GM19455 (cell line): ENCODE results near the gene STON1.
"Not testable (repeated sequence)": the region's sequence is repeated elsewhere in the genome, so short reads cannot be mapped to it uniquely, and the experiment has no call there.

Experiments used
- ATAC-seq: cut with Tn5 transposase; IDR thresholded peaks from one replicate; pipeline ENCODE4 v1.9.1; 2021; ENCODE audit not compliant: unreplicated experiment

STON1 gene

GRCh38 chr2:48530033-48530811, at the start of gene STON1:
STON1 (plus strand) TSS chr2:48530154; CDS start chr2:48580634, 50,480 bp downstream.
- no peak for ATAC-seq

GRCh38 chr2:48480526-48480925, 49.4 kb upstream of the STON1 start:
- ATAC-seq = no peak

- ATAC-seq = no peak
Observed at GRCh38 chr2:48482313-48482712, 47.6 kb upstream of the STON1 start.

- no peak for ATAC-seq
Observed at GRCh38 chr2:48482769-48483168, 47.2 kb upstream of the STON1 start.

GRCh38 chr2:48483506-48483905, 46.4 kb upstream of the STON1 start:
- ATAC-seq = no peak

GRCh38 chr2:48483916-48484315, 46.0 kb upstream of the STON1 start:
- ATAC-seq = no peak

GRCh38 chr2:48488545-48488944, 41.4 kb upstream of the STON1 start:
- ATAC-seq = no peak

GRCh38 chr2:48496849-48497248, 33.1 kb upstream of the STON1 start:
- no peak for ATAC-seq

- ATAC-seq = no peak
Observed at GRCh38 chr2:48504647-48505327, 25.2 kb upstream of the STON1 start.

GRCh38 chr2:48507111-48507510, 22.8 kb upstream of the STON1 start:
- ATAC-seq = no peak

GRCh38 chr2:48508461-48509124, 21.4 kb upstream of the STON1 start:
- no peak for ATAC-seq

GRCh38 chr2:48510329-48510728, 19.6 kb upstream of the STON1 start:
- ATAC-seq = no peak

GRCh38 chr2:48511849-48512470, 18.0 kb upstream of the STON1 start:
- ATAC-seq = no peak

- ATAC-seq = no peak
Observed at GRCh38 chr2:48512571-48512970, 17.4 kb upstream of the STON1 start.

GRCh38 chr2:48514348-48515003, 15.5 kb upstream of the STON1 start:
- ATAC-seq = no peak

- ATAC-seq = no peak
Observed at GRCh38 chr2:48515513-48515985, 14.4 kb upstream of the STON1 start.

- no peak for ATAC-seq
Observed at GRCh38 chr2:48519593-48519992, 10.4 kb upstream of the STON1 start.

GRCh38 chr2:48524756-48525155, 5.2 kb upstream of the STON1 start:
- ATAC-seq = not testable (repeated sequence)

GRCh38 chr2:48525269-48525943, 4.5 kb upstream of the STON1 start:
- no peak for ATAC-seq

GRCh38 chr2:48527226-48527885, 2.6 kb upstream of the STON1 start:
- no peak for ATAC-seq
